Stomach (tissue), 9 donors: ENCODE data around the gene SLC12A7. TPM values are rescaled to one million over a fixed set of nuclear protein-coding genes. Genes with fewer than 3 reads are reported as not detected.
A peak's percentile ranks its signal among the peaks of the same experiment; 100 is the strongest.

Experiments used
- DNase-seq, 2 donors: peaks; one replicate each; pipeline versions ENCODE4 v3.0.0 to v3.0.0-alpha.2; 2013 to 2019
- H3K27ac ChIP-seq, 5 donors: fragments of 200-600 bp in 4 of 5; sonication (generic) in 4 of 5; one replicate each; pipeline ENCODE4 v1.5.1; 2013 to 2019; ENCODE audit warnings: mild to moderate bottlenecking in 1 of 5, moderate library complexity in 1 of 5
- H3K27me3 ChIP-seq, 3 donors: fragments of 200-600 bp; sonication (generic); one replicate each; pipeline ENCODE4 v1.5.1; 2017 to 2019; ENCODE audit warnings: mixed run types in 1 of 3
- H3K36me3 ChIP-seq, 4 donors: fragments of 200-600 bp; sonication (generic); 1 replicate in 3 of 4; 2 replicates in 1 of 4; pipeline ENCODE4 v1.5.1; 2016 to 2019
- H3K4me1 ChIP-seq, 4 donors: fragments of 200-600 bp; sonication (generic); one replicate each; pipeline ENCODE4 v1.5.1; 2016 to 2019
- H3K4me3 ChIP-seq, 4 donors: fragments of 200-600 bp; sonication (generic) in 3 of 4; one replicate each; pipeline ENCODE4 v1.5.1; 2016 to 2019; ENCODE audit warnings: mild to moderate bottlenecking in 1 of 4
- H3K9me3 ChIP-seq, 4 donors: fragments of 200-600 bp; sonication (generic); one replicate each; pipeline ENCODE4 v1.5.1; 2016 to 2019
- EP300 ChIP-seq: sonication (generic); formaldehyde crosslinking; IDR thresholded peaks from one replicate; pipeline ENCODE4 v1.6.1; 2017; ENCODE audit warnings: antibody characterized with exemption
- POLR2A ChIP-seq, 4 donors: fragments of 450-650 bp; IDR thresholded peaks; one replicate each; pipeline ENCODE4 v1.6.1; 2016; ENCODE audit warnings: antibody characterized with exemption in 4 of 4, control low read depth in 2 of 4, mild to moderate bottlenecking in 1 of 4, moderate library complexity in 1 of 4
- POLR2AphosphoS5 ChIP-seq, 3 donors: sonication (generic); formaldehyde crosslinking; IDR thresholded peaks; one replicate each; pipeline ENCODE4 v1.6.1; 2016; ENCODE audit warnings: antibody characterized with exemption in 3 of 3
- WGBS, 5 donors: extraction: QIAGEN DNeasy Blood & Tissue Kit in 3 of 5; methylation state at CpG; one replicate each; pipeline versions ENCODE4 v1.1.5 to v1.1.7; 2013 to 2018; 5-methylcytosine and 5-hydroxymethylcytosine counted together
- intact Hi-C: fragments of 100-400 bp; cut with DNase I; formaldehyde crosslinking; loops from one replicate; pipeline ENCODE4 v1.15.1; 2023; ENCODE audit warnings: low total_unique reads
- polyA plus RNA-seq, 3 donors: library from polyadenylated mRNA; stranded (reverse); fragments of 200-250 nt; gene quantifications; one replicate each; pipeline ENCODE4 v1.2.3, GENCODE V29; 2013
- total RNA-seq, 5 donors: library from RNA; depleted of rRNA; stranded (reverse); fragments of >200 nt; gene quantifications; one replicate each; pipeline versions ENCODE4 v1.1.0 to v1.2.3, GENCODE V29; 2014 to 2016
- TF ChIP-seq, protein P1 (sequence below), 7 experiments: fragments of 450-650 bp in 4 of 7; fragments of 200-600 bp in 3 of 7; sonication (generic) in 3 of 7; IDR thresholded peaks; one replicate each; pipeline ENCODE4 v1.5.1; 2016 to 2019; ENCODE audit warnings: antibody characterized with exemption in 7 of 7, control low read depth in 2 of 7, mild to moderate bottlenecking in 1 of 7
- donor health status: healthy with polysubstance abuse.
- donor health status: Bipolar disorder and iron deficiency.
- donor health status: healthy.

Gene SLC12A7
- total and polyA plus RNA-seq, 8 donors, result 4.7 to 346 (median 37.7) TPM

DNA sequence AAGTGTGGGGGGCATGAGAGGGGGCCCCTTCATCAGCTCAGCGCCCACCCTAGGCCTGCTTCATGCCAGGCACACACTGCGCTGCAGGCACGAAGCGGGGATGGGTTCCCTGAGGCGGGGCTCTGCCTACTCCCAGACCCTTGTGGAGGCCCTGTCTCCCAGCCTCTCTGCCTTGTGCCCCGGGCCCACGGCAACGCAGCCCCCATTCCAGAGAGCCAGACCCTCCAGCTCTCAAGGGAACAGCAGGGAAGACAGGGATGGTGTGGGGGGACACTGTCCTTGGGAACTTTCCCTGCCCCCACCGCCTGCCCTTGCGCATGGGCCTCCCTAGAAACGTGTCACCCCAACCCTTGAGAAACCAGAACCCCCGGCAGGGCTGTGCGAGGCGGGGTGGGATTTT lies 10.0 kb upstream of the SLC12A7 start:
- TF ChIP-seq POLR2A (IDR thresholded peaks at IDR 0.05) (no peak), POLR2AphosphoS5 (IDR thresholded peaks at IDR 0.05) (no peak), EP300 (no peak)
- TF ChIP-seq, protein P1, sequence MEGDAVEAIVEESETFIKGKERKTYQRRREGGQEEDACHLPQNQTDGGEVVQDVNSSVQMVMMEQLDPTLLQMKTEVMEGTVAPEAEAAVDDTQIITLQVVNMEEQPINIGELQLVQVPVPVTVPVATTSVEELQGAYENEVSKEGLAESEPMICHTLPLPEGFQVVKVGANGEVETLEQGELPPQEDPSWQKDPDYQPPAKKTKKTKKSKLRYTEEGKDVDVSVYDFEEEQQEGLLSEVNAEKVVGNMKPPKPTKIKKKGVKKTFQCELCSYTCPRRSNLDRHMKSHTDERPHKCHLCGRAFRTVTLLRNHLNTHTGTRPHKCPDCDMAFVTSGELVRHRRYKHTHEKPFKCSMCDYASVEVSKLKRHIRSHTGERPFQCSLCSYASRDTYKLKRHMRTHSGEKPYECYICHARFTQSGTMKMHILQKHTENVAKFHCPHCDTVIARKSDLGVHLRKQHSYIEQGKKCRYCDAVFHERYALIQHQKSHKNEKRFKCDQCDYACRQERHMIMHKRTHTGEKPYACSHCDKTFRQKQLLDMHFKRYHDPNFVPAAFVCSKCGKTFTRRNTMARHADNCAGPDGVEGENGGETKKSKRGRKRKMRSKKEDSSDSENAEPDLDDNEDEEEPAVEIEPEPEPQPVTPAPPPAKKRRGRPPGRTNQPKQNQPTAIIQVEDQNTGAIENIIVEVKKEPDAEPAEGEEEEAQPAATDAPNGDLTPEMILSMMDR (IDR thresholded peaks at IDR 0.05), result no peak
- Histone ChIP-seq H3K27ac (no peak overlapping the region), H3K4me1 (peaks cover 36 to 59% (median 43%) of the 10 kb centered on the region in 4 donors), H3K36me3 (no peaks in the 10 kb centered on the region), H3K27me3 (no peaks in the 10 kb centered on the region), H3K4me3 (no peak overlapping the region), H3K9me3 (no peaks in the 10 kb centered on the region)
- WGBS, 5 donors, result 88 to 94% (median 94%) methylated on average over 7 to 14 of the region's 14 CpGs
- intact Hi-C loops, result no loop called here
- no peak for DNase-seq

- no peaks in the 10 kb centered on the region for H3K9me3 ChIP-seq
- H3K27me3 ChIP-seq, result no peaks in the 10 kb centered on the region
- H3K4me3 ChIP-seq, result no peak overlapping the region
- WGBS, 5 donors, result 85 to 91% (median 87%) methylated on average over 8 to 14 of the region's 14 CpGs
- H3K4me1 ChIP-seq, result peaks cover 36 to 59% (median 43%) of the 10 kb centered on the region in 4 donors
- intact Hi-C loops, result no loop called here
- no peaks in the 10 kb centered on the region for H3K36me3 ChIP-seq
- no peak for TF ChIP-seq EP300
- TF ChIP-seq POLR2A (IDR thresholded peaks at IDR 0.05), result no peak
- TF ChIP-seq, protein P1 (IDR thresholded peaks at IDR 0.05), result no peak
- no peak for TF ChIP-seq POLR2AphosphoS5 (IDR thresholded peaks at IDR 0.05)
- no peak for DNase-seq
- H3K27ac ChIP-seq, result no peak overlapping the region
Measured at GRCh38 chr5:1121044-1121443, 9.2 kb upstream of the SLC12A7 start.

- TF ChIP-seq POLR2A (IDR thresholded peaks at IDR 0.05), result no peak
- TF ChIP-seq EP300, result no peak
- TF ChIP-seq POLR2AphosphoS5 (IDR thresholded peaks at IDR 0.05), result no peak
- TF ChIP-seq, protein P1 (IDR thresholded peaks at IDR 0.05), result no peak
- Histone ChIP-seq H3K4me3 (no peak overlapping the region), H3K27ac (no peak overlapping the region), H3K36me3 (no peaks in the 10 kb centered on the region), H3K4me1 (peaks cover 36 to 59% (median 43%) of the 10 kb centered on the region in 4 donors), H3K9me3 (no peaks in the 10 kb centered on the region), H3K27me3 (no peaks in the 10 kb centered on the region)
- DNase-seq, result no peak
- 83 to 92% (median 90%) methylated on average over 35 to 41 of the region's 41 CpGs for WGBS, 5 donors
- intact Hi-C loops, result no loop called here
Measured at GRCh38 chr5:1120236-1120999, 8.6 kb upstream of the SLC12A7 start.

DNA sequence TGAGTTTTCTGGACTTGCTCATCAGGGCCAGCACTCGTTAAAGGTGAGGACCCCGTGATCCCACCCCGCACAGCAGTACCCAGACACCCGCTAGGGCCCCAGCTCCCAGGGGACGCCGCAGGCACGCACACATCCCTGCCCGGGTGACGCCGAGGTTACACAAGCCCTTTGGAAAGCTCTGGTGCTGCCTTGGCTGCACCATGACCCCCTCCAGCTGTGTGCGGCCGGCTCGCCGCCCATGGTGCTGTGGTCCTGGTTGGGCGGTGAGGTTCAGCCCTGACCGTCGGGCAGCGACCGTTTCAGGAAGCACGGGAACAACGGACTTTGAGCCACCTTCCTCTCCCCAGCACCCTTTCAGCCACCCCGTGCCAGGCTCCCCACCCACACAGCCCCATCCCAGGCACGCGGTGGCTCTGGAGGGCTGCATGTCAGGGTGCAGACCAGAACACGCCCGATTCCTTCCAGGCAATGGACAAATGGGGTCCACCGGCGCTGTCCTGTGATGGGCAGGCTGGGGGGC lies 7.5 kb upstream of the SLC12A7 start:
- Histone ChIP-seq H3K27me3 (no peaks in the 10 kb centered on the region), H3K27ac (peak overlapping the region in 3 of 5 donors; percentile 9 to 67 (median 41)), H3K4me1 (peaks cover 35 to 52% (median 40%) of the 10 kb centered on the region in 4 donors), H3K9me3 (no peaks in the 10 kb centered on the region), H3K36me3 (no peaks in the 10 kb centered on the region), H3K4me3 (no peak overlapping the region)
- TF ChIP-seq, protein P1 (IDR thresholded peaks at IDR 0.05), result no peak
- TF ChIP-seq POLR2AphosphoS5 (IDR thresholded peaks at IDR 0.05) (peak in 1 of 3 donors; percentile 12), POLR2A (IDR thresholded peaks at IDR 0.05) (no peak)
- peak in 1 of 2 donors; percentile 59 for DNase-seq
- 51 to 70% (median 62%) methylated on average over 13 to 28 of the region's 28 CpGs for WGBS, 5 donors
- intact Hi-C loops, result no loop called here
